SK-N-SH treated with all-trans-retinoic acid at 6 μM for 48 hours (cell line): ENCODE results near the gene HDAC10.

ENCODE experiments used
- ATAC-seq: fragments of 200-7000 bp; cut with Tn5 transposase; 3 replicates; pipeline ENCODE4 v1.9.1; 2020; ENCODE audit warnings: mild to moderate bottlenecking, moderate library complexity
- ARNTL ChIP-seq: fragments of 450-650 bp; formaldehyde crosslinking; IDR thresholded peaks from 2 replicates; pipeline ENCODE4 v1.5.0; 2020; ENCODE audit warnings: low read depth, mild to moderate bottlenecking, moderate library complexity, borderline replicate concordance
- BACH2 ChIP-seq: fragments of 250-450 bp; sonication (Bioruptor Pico); IDR thresholded peaks from 2 replicates; pipeline ENCODE4 v1.9.0; 2021; ENCODE audit warnings: mild to moderate bottlenecking, borderline replicate concordance
- CREB5 ChIP-seq: fragments of 250-450 bp; sonication (Bioruptor Pico); IDR thresholded peaks from 2 replicates; pipeline ENCODE4 v1.5.1; 2020; ENCODE audit warnings: low read depth, mild to moderate bottlenecking, moderate library complexity
- CSRNP3 ChIP-seq: fragments of 250-450 bp; sonication (Bioruptor Pico); IDR thresholded peaks from 2 replicates; pipeline ENCODE4 v1.5.1; 2021; ENCODE audit warnings: mild to moderate bottlenecking, moderate library complexity
- ESRRG ChIP-seq: fragments of 250-450 bp; sonication (Bioruptor Pico); IDR thresholded peaks from 2 replicates; pipeline ENCODE4 v1.6.1; 2021; ENCODE audit warnings: mild to moderate bottlenecking
- GLIS3 ChIP-seq: fragments of 250-450 bp; sonication (Bioruptor Pico); IDR thresholded peaks from 2 replicates; pipeline ENCODE4 v1.5.0; 2020; ENCODE audit warnings: mild to moderate bottlenecking, moderate library complexity
- ISL1 ChIP-seq: fragments of 250-450 bp; sonication (Bioruptor Pico); IDR thresholded peaks from 2 replicates; pipeline ENCODE4 v2.1.2; 2022; ENCODE audit warnings: mild to moderate bottlenecking, moderate library complexity
- OSR1 ChIP-seq: fragments of 250-450 bp; sonication (Bioruptor Pico); IDR thresholded peaks from 2 replicates; pipeline ENCODE4 v1.8.0; 2022; ENCODE audit warnings: moderate library complexity, mild to moderate bottlenecking, inconsistent platforms
- PATZ1 ChIP-seq: fragments of 250-450 bp; sonication (Bioruptor Pico); IDR thresholded peaks from 2 replicates; pipeline ENCODE4 v1.8.0; 2020; ENCODE audit warnings: mild to moderate bottlenecking, moderate library complexity, borderline replicate concordance
- POU6F1 ChIP-seq: fragments of 250-450 bp; sonication (Bioruptor Pico); IDR thresholded peaks from 2 replicates; pipeline ENCODE4 v1.8.0; 2021; ENCODE audit warnings: low read depth, mild to moderate bottlenecking, moderate library complexity, borderline replicate concordance
- PPARA ChIP-seq: fragments of 250-450 bp; sonication (Bioruptor Pico); IDR thresholded peaks from 2 replicates; pipeline ENCODE4 v1.5.0; 2020; ENCODE audit warnings: mild to moderate bottlenecking, borderline replicate concordance
- RARB ChIP-seq: fragments of 250-450 bp; sonication (Bioruptor Pico); IDR thresholded peaks from 2 replicates; pipeline ENCODE4 v1.8.0; 2021; ENCODE audit warnings: mild to moderate bottlenecking, moderate library complexity
- SNAI2 ChIP-seq: fragments of 250-450 bp; sonication (Bioruptor Pico); IDR thresholded peaks from 2 replicates; pipeline ENCODE4 v1.5.0; 2020; ENCODE audit warnings: mild to moderate bottlenecking, moderate library complexity
- TCF4 ChIP-seq: fragments of 250-450 bp; sonication (Bioruptor Pico); IDR thresholded peaks from 2 replicates; pipeline ENCODE4 v1.8.0; 2021; ENCODE audit warnings: mild to moderate bottlenecking, moderate library complexity, borderline replicate concordance
- TOX ChIP-seq: fragments of 250-450 bp; sonication (Bioruptor Pico); IDR thresholded peaks from 2 replicates; pipeline ENCODE4 v1.8.0; 2021; ENCODE audit warnings: mild to moderate bottlenecking, moderate library complexity, borderline replicate concordance
- ZC3H10 ChIP-seq: fragments of 250-450 bp; sonication (Bioruptor Pico); IDR thresholded peaks from 2 replicates; pipeline ENCODE4 v1.5.1; 2021; ENCODE audit warnings: mild to moderate bottlenecking, moderate library complexity
- ZFP3 ChIP-seq: fragments of 250-450 bp; sonication (Bioruptor Pico); IDR thresholded peaks from 2 replicates; pipeline ENCODE4 v1.5.0; 2020; ENCODE audit warnings: mild to moderate bottlenecking, moderate library complexity
- ZNF565 ChIP-seq: fragments of 450-650 bp; formaldehyde crosslinking; conservative IDR thresholded peaks from 2 replicates; pipeline ENCODE4 v1.5.0; 2020; ENCODE audit warnings: low read depth, mild to moderate bottlenecking, moderate library complexity
- ZNF70 ChIP-seq: fragments of 450-650 bp; formaldehyde crosslinking; IDR thresholded peaks from 2 replicates; pipeline ENCODE4 v1.5.0; 2020; ENCODE audit warnings: mild to moderate bottlenecking, moderate library complexity
- ZNF8 ChIP-seq: fragments of 450-650 bp; formaldehyde crosslinking; IDR thresholded peaks from 2 replicates; pipeline ENCODE4 v1.5.0; 2020; ENCODE audit warnings: mild to moderate bottlenecking, moderate library complexity

The HDAC10 gene

DNA sequence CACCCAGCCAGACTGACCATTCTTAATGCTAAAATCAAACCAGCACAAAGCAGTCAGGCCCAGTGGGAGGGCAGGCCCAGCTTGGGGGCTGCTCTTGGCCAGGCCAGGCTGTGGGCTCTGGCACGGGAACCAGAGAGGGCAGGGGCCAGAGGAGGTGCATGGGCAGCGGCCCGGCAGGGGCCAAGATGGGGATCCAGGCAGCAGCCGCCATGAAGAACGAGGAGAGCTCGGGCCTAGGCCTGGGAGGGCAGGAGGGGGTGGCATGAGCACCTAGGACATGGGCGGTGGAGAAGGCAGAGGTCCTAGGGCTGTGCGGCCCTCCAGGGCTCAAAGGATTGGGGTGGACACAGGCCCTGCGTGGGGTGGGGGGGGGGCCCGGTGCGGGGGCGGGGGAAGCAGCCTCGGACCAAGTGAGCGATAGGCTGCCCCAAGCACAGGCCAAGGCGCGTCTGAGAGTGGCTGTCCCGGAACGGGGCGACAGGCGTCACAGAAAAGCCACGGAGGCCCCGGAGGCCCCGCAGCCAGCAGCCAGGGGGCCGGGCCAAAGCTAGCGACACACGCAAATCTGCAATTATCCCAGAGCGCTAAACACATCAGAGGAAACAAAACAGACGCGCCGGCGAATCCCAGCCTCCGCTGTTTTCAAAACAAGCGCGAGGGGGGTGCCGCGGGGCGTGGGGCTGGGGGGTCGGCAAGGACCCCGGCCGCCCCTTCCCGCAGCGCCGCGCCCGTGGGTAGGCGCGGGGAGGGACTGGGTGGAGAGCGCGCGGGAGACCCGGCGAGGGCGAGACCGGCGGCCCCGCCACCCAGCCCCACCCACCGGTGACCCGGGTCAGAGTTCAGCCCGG lies 48.1 kb upstream of the HDAC10 start:
- TF ChIP-seq TCF4 (CRISPR knock-in tag) (no peak), BACH2 (CRISPR knock-in tag) (no peak), POU6F1 (CRISPR knock-in tag) (no peak), CSRNP3 (CRISPR knock-in tag) (no peak), OSR1 (CRISPR knock-in tag) (no peak), CREB5 (CRISPR knock-in tag) (no peak), ESRRG (CRISPR knock-in tag) (no peak), ARNTL (CRISPR knock-in tag) (no peak), ISL1 (CRISPR knock-in tag) (no peak), ZFP3 (CRISPR knock-in tag) (no peak), TOX (CRISPR knock-in tag) (no peak), ZNF565 (CRISPR knock-in tag) (no peak), PATZ1 (CRISPR knock-in tag) (no peak), SNAI2 (CRISPR knock-in tag) (no peak), ZNF70 (no peak)
- no peak for ATAC-seq

DNA sequence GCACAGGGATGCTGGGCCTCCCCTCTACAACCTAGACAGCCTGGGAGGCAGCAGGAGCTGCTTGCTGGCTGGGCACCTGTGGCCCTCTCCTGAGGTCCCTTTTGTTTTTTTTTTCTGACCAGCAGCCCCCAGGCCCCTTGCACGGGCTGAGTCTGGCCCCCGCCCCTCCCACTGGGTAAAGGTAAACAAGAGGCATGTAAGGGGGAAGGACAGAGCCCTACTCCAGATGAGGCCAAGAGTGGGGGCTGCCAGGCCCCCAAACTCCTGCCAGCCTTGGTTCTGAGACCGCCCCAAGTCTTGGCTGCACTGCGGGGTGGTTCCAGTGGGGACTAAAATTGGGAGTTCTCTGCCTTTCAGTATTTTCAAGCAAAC lies 47.2 kb upstream of the HDAC10 start:
- TF ChIP-seq ZC3H10 (CRISPR knock-in tag) = no peak
- no peak for TF ChIP-seq ARNTL (CRISPR knock-in tag)
- TF ChIP-seq RARB (CRISPR knock-in tag) = no peak
- TF ChIP-seq ZNF8 (CRISPR knock-in tag) = no peak
- TF ChIP-seq ZNF70 = no peak
- no peak for TF ChIP-seq CSRNP3 (CRISPR knock-in tag)
- no peak for TF ChIP-seq POU6F1 (CRISPR knock-in tag)
- TF ChIP-seq GLIS3 (CRISPR knock-in tag) = no peak
- no peak for TF ChIP-seq BACH2 (CRISPR knock-in tag)
- no peak for TF ChIP-seq PPARA (CRISPR knock-in tag)
- TF ChIP-seq SNAI2 (CRISPR knock-in tag) = no peak
- no peak for ATAC-seq
